Endodermal cell (in vitro differentiated cells): ENCODE measurements around the gene PHKA2. TPM values are rescaled to one million over a fixed set of nuclear protein-coding genes. Genes with fewer than 3 reads are reported as not detected.

Experiments used
- DNase-seq: peaks from one replicate; pipeline ENCODE4 v3.0.0-alpha.2; 2017
- H3K27ac ChIP-seq: 2 replicates; pipeline ENCODE4 v1.5.1; 2013; ENCODE audit warnings: mild to moderate bottlenecking, low read depth, low read length, moderate library complexity
- H3K27me3 ChIP-seq: 2 replicates; pipeline ENCODE4 v1.6.1; 2013; ENCODE audit warnings: mild to moderate bottlenecking, low read length, moderate library complexity; ENCODE audit not compliant: insufficient read depth, control insufficient read depth, poor library complexity, severe bottlenecking
- H3K36me3 ChIP-seq: 2 replicates; pipeline ENCODE4 v1.7.0; 2013; ENCODE audit warnings: mild to moderate bottlenecking, low read length, moderate library complexity; ENCODE audit not compliant: control insufficient read depth, insufficient read depth
- H3K4me1 ChIP-seq: one replicate; pipeline ENCODE4 v1.7.0; 2013; ENCODE audit warnings: low read length; ENCODE audit not compliant: control insufficient read depth, insufficient read depth
- H3K4me3 ChIP-seq: 2 replicates; pipeline ENCODE4 v1.5.1; 2013; ENCODE audit warnings: mild to moderate bottlenecking, low read length, moderate library complexity
- H3K9ac ChIP-seq: 2 replicates; pipeline ENCODE4 v1.6.1; 2013; ENCODE audit warnings: mild to moderate bottlenecking, low read length, moderate library complexity; ENCODE audit not compliant: poor library complexity, severe bottlenecking; ENCODE audit errors: extremely low read depth
- H3K9me3 ChIP-seq: 2 replicates; pipeline ENCODE4 v1.6.1; 2013; ENCODE audit warnings: mild to moderate bottlenecking, low read length, moderate library complexity; ENCODE audit not compliant: control insufficient read depth
- H3K27ac Mint-ChIP-seq: 2 replicates; pipeline ENCODE4 v1.8.0; 2020; ENCODE audit warnings: mixed read lengths
- H3K27me3 Mint-ChIP-seq: 2 replicates; pipeline ENCODE4 v1.8.0; 2021; ENCODE audit warnings: mild to moderate bottlenecking, mixed read lengths; ENCODE audit not compliant: insufficient read depth
- H3K36me3 Mint-ChIP-seq: 2 replicates; pipeline ENCODE4 v1.8.0; 2020; ENCODE audit warnings: low read depth, mixed read lengths
- H3K4me1 Mint-ChIP-seq: 2 replicates; pipeline ENCODE4 v1.8.0; 2020; ENCODE audit warnings: mixed read lengths
- H3K4me3 Mint-ChIP-seq: 2 replicates; pipeline ENCODE4 v1.8.0; 2020; ENCODE audit warnings: mild to moderate bottlenecking, moderate library complexity, mixed read lengths
- H3K9me3 Mint-ChIP-seq: 2 replicates; pipeline ENCODE4 v1.8.0; 2020; ENCODE audit warnings: mild to moderate bottlenecking, mixed read lengths
- CTCF ChIP-seq: fragments of 200-600 bp; sonication (generic); conservative IDR thresholded peaks from 2 replicates; pipeline ENCODE4 v1.5.0; 2021; ENCODE audit warnings: antibody characterized with exemption, mild to moderate bottlenecking
- WGBS, 2 experiments: methylation state at CpG; one replicate each; pipeline versions ENCODE4 v1.1.5 to v1.1.7; 2013; ENCODE audit warnings: missing lambda C conversion rate in 2 of 2, mixed read lengths in 1 of 2; ENCODE audit not compliant: insufficient coverage in 1 of 2, insufficient read length in 1 of 2; 5-methylcytosine and 5-hydroxymethylcytosine counted together
- total RNA-seq, 2 donors: library from RNA; stranded (reverse); fragmentation: NEBNext Ultra II Directional in 1 of 2; extraction: Animal tissue kit (Norgen Biotek cat#: 25700) in 1 of 2; gene quantifications; 2 replicates in 1 of 2; 3 replicates in 1 of 2; pipeline ENCODE4 v1.2.1, GENCODE V29; 2021

The PHKA2 gene
- total RNA-seq, 2 donors from 2014 or later = 32.5 to 33.0 TPM

- no peak overlapping the region for H3K9ac ChIP-seq
- H3K4me1 ChIP-seq = no peaks in the 10 kb centered on the region
- peaks cover 71% of the 10 kb centered on the region for H3K9me3 Mint-ChIP-seq
- no peaks in the 10 kb centered on the region for H3K27me3 Mint-ChIP-seq
- H3K36me3 Mint-ChIP-seq = no peaks in the 10 kb centered on the region
- no peaks in the 10 kb centered on the region for H3K9me3 ChIP-seq
- peaks cover 12% of the 10 kb centered on the region for H3K4me1 Mint-ChIP-seq
- no peaks in the 10 kb centered on the region for H3K27me3 ChIP-seq
- H3K4me3 Mint-ChIP-seq = peak overlapping the region; percentile 52
- H3K27ac Mint-ChIP-seq = no peak overlapping the region
- TF ChIP-seq CTCF = no peak
- 67 to 79% methylated on average over 6 to 25 of the region's 25 CpGs for WGBS, 2 experiments
- H3K4me3 ChIP-seq = no peak overlapping the region
- DNase-seq = peak; percentile 49
- no peaks in the 10 kb centered on the region for H3K36me3 ChIP-seq
- H3K27ac ChIP-seq = no peak overlapping the region
Observed at GRCh38 chrX:18887177-18887824, 96.6 kb downstream of the PHKA2 start.

GRCh38 chrX:18886344-18887161, 97.4 kb downstream of the PHKA2 start:
- H3K9me3 Mint-ChIP-seq = peaks cover 69% of the 10 kb centered on the region
- peak overlapping the region; percentile 12 for H3K27ac Mint-ChIP-seq
- DNase-seq = peak; percentile 83

DNA sequence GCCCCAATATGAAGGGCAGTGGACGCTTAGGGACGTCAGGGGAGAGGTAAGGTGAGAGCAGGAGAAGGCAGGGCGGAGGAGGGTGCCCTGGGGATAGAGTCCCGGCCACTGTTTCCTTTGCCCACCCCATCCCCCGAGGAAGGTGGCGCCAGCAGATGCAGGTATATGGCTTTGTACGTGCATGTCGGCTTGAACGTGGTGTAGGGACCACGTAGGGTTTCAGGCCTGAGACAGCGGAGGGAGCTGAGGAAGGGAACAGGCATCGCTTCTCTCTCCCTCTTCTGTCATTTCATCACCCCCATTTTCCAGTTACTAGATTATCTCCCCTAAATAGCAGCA, 97.9 kb downstream of the PHKA2 start:
- no peaks in the 10 kb centered on the region for H3K36me3 ChIP-seq
- H3K27me3 ChIP-seq = no peaks in the 10 kb centered on the region
- peak overlapping the region; percentile 52 for H3K4me3 Mint-ChIP-seq
- no peaks in the 10 kb centered on the region for H3K4me1 ChIP-seq
- no peaks in the 10 kb centered on the region for H3K36me3 Mint-ChIP-seq
- peaks cover 70% of the 10 kb centered on the region for H3K9me3 Mint-ChIP-seq
- H3K27me3 Mint-ChIP-seq = no peaks in the 10 kb centered on the region
- 83% methylated on average over 11 of the region's 12 CpGs; no CpG with 5 or more reads in 1 of the 2 experiments for WGBS, 2 experiments
- no peak for DNase-seq
- H3K4me3 ChIP-seq = no peak overlapping the region
- peaks cover 12% of the 10 kb centered on the region for H3K4me1 Mint-ChIP-seq
- H3K9ac ChIP-seq = no peak overlapping the region
- H3K9me3 ChIP-seq = no peaks in the 10 kb centered on the region
- H3K27ac ChIP-seq = no peak overlapping the region
- TF ChIP-seq CTCF = no peak
- no peak overlapping the region for H3K27ac Mint-ChIP-seq

More at GRCh38 chrX:18886344-18887161, 97.4 kb downstream of the PHKA2 start:
- no peak overlapping the region for H3K27ac ChIP-seq
- Mint-ChIP-seq H3K4me1 (peaks cover 12% of the 10 kb centered on the region), H3K4me3 (peak overlapping the region; percentile 52), H3K36me3 (no peaks in the 10 kb centered on the region), H3K27me3 (no peaks in the 10 kb centered on the region)
- peak; percentile 71 for TF ChIP-seq CTCF
- WGBS, 2 experiments = 33 to 38% methylated on average over 10 to 26 of the region's 26 CpGs
- H3K4me3 ChIP-seq = no peak overlapping the region
- H3K36me3 ChIP-seq = no peaks in the 10 kb centered on the region
- H3K9me3 ChIP-seq = no peaks in the 10 kb centered on the region
- H3K4me1 ChIP-seq = no peaks in the 10 kb centered on the region
- no peak overlapping the region for H3K9ac ChIP-seq
- no peaks in the 10 kb centered on the region for H3K27me3 ChIP-seq
